Subcutaneous adipose tissue (tissue), 4 donors: ENCODE data around the gene MYCBP2. TPM values are rescaled to one million over a fixed set of nuclear protein-coding genes. Genes with fewer than 3 reads are reported as not detected.

Source experiments
- total RNA-seq, 4 donors: library from RNA; depleted of rRNA; stranded (reverse); fragments of >200 nt; gene quantifications; one replicate each; pipeline ENCODE4 v1.1.0, GENCODE V29; 2016
- TF ChIP-seq, protein P1 (sequence below): fragments of 450-650 bp; IDR thresholded peaks from one replicate; pipeline ENCODE4 v1.5.1; 2016; ENCODE audit warnings: low read depth, mild to moderate bottlenecking, control low read depth, antibody characterized with exemption, moderate library complexity

MYCBP2 gene
- total RNA-seq, 4 donors from 2014 or later, result 316 to 377 (median 343) TPM

DNA sequence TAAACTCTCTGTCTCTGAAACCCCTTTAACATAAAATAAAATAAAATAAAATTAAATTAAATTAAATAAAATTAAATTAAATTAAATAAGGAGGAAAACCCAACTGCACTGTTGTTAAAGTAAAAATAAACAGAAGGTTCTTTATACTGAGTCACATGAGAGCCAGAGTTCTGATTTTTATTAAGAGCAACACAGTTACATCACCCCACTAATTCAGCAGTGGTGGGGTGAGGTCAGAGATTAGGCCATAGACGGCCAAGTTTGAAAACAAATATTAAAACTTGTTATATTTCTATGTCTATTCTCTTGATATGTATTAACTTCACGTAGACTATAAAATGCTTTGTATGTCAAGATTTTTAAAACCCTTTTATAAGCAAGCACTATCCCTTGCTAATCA, 59.5 kb downstream of the MYCBP2 start:
- TF ChIP-seq, protein P1, sequence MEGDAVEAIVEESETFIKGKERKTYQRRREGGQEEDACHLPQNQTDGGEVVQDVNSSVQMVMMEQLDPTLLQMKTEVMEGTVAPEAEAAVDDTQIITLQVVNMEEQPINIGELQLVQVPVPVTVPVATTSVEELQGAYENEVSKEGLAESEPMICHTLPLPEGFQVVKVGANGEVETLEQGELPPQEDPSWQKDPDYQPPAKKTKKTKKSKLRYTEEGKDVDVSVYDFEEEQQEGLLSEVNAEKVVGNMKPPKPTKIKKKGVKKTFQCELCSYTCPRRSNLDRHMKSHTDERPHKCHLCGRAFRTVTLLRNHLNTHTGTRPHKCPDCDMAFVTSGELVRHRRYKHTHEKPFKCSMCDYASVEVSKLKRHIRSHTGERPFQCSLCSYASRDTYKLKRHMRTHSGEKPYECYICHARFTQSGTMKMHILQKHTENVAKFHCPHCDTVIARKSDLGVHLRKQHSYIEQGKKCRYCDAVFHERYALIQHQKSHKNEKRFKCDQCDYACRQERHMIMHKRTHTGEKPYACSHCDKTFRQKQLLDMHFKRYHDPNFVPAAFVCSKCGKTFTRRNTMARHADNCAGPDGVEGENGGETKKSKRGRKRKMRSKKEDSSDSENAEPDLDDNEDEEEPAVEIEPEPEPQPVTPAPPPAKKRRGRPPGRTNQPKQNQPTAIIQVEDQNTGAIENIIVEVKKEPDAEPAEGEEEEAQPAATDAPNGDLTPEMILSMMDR, result no peak

DNA sequence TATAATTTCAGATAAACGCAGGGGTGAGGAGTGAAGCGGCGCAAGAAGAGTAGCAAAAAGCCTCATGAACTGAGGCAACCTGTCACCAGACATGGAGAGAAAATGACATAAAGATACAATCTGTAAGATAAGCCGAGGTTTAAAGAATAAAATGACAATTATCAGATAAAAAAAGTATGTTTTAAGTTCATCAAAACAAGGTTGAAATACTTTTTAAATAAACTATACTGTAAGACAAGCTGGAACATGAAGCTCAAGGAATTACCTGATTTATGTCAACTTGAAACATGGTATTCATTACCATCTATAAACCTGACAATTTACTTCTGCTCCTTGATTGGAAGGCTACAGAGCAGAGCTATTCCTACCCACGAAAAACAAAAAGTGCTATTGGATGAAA, 61.6 kb downstream of the MYCBP2 start:
- TF ChIP-seq, protein P1, result no peak

DNA sequence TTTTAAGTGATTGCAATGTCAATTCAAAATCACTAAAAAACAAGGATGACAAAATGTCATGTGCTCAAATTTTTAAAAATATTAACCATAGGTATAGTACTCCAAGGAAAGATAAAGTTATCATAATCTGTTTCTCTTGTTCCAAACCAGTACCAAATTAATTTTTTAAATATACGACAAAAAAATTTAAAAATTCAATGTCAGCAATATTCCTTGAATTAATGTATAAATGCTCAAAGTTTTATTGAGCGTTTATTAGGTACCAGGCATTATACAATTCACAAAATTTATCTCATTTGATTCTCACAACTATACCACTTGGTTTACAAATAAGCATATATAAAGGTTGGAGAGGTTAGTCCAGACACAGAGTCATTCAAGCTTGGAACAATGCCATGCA, 64.7 kb downstream of the MYCBP2 start:
- TF ChIP-seq, protein P1, result no peak

DNA sequence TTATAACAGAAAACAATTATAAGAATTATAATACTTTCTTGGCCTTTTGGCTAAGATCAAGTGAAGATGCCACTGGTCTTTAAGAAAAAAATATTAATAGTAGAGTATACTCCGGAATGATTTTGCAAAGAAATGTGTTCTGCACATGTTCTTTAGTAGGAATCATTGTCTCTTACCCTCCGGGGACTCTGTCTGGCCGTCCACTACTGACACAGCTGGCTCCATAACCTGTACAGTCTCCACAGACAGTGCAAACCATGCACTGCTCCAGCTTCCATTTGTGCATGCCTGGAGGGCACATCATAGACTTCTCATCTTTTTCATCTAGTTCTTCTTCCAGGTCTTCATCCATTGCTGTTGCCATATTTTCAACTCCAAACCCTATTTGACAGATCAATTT, 75.9 kb downstream of the MYCBP2 start:
- TF ChIP-seq, protein P1, result no peak

DNA sequence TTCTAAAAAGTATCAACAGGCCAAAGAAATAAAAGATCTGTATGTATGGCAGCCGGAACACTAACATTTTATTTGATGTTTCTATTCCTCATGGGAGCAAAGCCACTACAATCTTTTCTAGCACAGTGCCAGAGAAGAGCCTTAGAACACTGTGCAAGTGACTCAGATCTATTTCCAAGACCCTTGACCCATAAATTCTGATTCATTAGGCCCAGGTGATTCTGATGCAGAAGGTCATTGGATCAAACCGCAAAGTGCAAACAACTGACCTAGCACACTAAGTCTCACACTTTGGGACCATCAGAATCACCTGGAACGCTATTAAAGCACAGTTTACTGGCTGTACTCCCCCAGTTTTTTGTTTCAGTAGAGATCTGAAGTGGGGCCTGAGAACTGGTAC, 87.6 kb downstream of the MYCBP2 start:
- TF ChIP-seq, protein P1, result no peak

DNA sequence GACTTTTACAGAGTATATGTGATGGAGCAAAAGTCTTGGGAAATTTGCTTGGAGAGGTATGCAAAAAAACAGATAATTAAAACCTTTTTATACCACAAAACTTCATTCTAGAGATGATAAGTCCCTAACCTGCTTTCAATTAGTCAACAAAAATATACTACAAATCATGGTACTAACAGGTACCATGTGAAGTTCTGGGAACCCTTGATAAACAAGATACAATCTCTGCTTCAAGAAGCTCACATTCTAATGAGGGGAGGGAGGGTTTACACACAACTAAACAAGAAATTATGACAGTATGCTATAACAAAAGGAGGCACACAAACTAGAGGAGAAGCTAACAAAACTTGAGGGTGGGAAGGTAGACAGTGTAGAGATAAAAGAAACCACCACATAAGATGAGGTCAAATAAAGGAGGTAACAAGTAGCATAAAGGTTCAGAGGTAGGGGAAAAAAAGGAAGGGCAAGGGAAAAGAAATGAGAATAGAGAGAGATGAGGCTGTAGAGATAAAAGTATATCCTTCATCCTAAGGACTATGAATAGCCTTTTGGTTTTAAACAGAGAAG, 91.4 kb downstream of the MYCBP2 start:
- TF ChIP-seq, protein P1, result no peak

DNA sequence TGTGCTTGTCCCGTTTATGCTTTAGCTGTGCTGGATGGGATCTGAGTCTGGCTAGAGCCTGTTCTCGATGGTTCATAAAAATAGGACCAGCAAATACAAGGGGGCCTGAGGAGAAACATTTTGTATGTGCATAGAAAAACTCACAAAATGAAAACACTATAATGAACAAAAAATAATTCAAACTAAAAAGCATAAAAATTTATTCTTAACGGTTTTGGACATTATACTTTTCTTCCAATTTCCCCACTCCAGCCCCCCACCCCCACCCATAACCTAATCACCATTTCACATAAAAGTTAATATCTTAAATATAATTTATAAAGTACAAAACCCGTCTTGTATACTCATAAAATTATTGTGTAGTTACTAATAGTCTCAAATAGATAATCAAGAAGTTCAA, 93.7 kb downstream of the MYCBP2 start:
- TF ChIP-seq, protein P1, result no peak
